DOHH2 (cell line): Measurements from ENCODE around the gene SCO2.

Experiments used
- H3F3A ChIP-seq: fragments of 200-600 bp; sonication (generic), shearing (Covaris generic); 2 replicates; pipeline ENCODE4 v1.6.0; 2016; ENCODE audit warnings: antibody characterized with exemption, mild to moderate bottlenecking; ENCODE audit not compliant: control insufficient read depth, insufficient read depth
- H3K27ac ChIP-seq: fragments of 200-600 bp; sonication (generic); 2 replicates; pipeline ENCODE4 v1.5.1; 2014; ENCODE audit warnings: low read depth, mild to moderate bottlenecking, low read length, moderate library complexity
- H3K27me3 ChIP-seq: fragments of 200-600 bp; sonication (generic); 2 replicates; pipeline ENCODE4 v1.6.1; 2014; ENCODE audit warnings: mild to moderate bottlenecking, low read length, mixed read lengths; ENCODE audit not compliant: control insufficient read depth
- H3K36me3 ChIP-seq: fragments of 200-600 bp; sonication (generic); 2 replicates; pipeline ENCODE4 v1.6.1; 2014; ENCODE audit warnings: mild to moderate bottlenecking, low read length, moderate library complexity, mixed read lengths; ENCODE audit not compliant: control insufficient read depth
- H3K4me1 ChIP-seq: fragments of 200-600 bp; sonication (generic); 2 replicates; pipeline ENCODE4 v1.6.1; 2014; ENCODE audit warnings: mild to moderate bottlenecking, low read length, mixed read lengths; ENCODE audit not compliant: control insufficient read depth
- H3K4me2 ChIP-seq: fragments of 200-600 bp; sonication (generic); 2 replicates; pipeline ENCODE4 v1.6.0; 2014; ENCODE audit warnings: mild to moderate bottlenecking, low read length, moderate library complexity
- H3K4me3 ChIP-seq: fragments of 200-600 bp; sonication (generic); 2 replicates; pipeline ENCODE4 v1.5.1; 2014; ENCODE audit warnings: mild to moderate bottlenecking, low read length, mixed read lengths
- H3K79me2 ChIP-seq: fragments of 200-600 bp; sonication (generic); 2 replicates; pipeline ENCODE4 v1.6.1; 2014; ENCODE audit warnings: mild to moderate bottlenecking, low read length, mixed read lengths; ENCODE audit not compliant: control insufficient read depth
- H3K9me2 ChIP-seq: fragments of 200-600 bp; sonication (generic); replicated peaks from 2 replicates; pipeline ENCODE4 v1.6.1; 2014; ENCODE audit warnings: mild to moderate bottlenecking, low read length, mixed read lengths; ENCODE audit not compliant: control insufficient read depth
- H3K9me3 ChIP-seq: fragments of 200-600 bp; sonication (generic); 2 replicates; pipeline ENCODE4 v1.6.1; 2014; ENCODE audit warnings: antibody characterized with exemption, low read length, mixed read lengths; ENCODE audit not compliant: control insufficient read depth, insufficient read depth
- H4K20me1 ChIP-seq: fragments of 200-600 bp; sonication (generic); 2 replicates; pipeline ENCODE4 v1.6.0; 2014; ENCODE audit warnings: low read depth, mild to moderate bottlenecking, antibody characterized with exemption, low read length, moderate library complexity; ENCODE audit not compliant: control insufficient read depth, insufficient read depth
- CTCF ChIP-seq: fragments of 200-600 bp; sonication (generic); IDR thresholded peaks from one replicate; pipeline ENCODE4 v1.5.1; 2014; ENCODE audit warnings: antibody characterized with exemption, mild to moderate bottlenecking, low read depth, low read length; ENCODE audit not compliant: poor library complexity, severe bottlenecking
- EZH2phosphoT487 ChIP-seq: fragments of 200-600 bp; sonication (generic); IDR thresholded peaks from 2 replicates; pipeline ENCODE4 v1.6.1; 2017; ENCODE audit warnings: borderline replicate concordance, mild to moderate bottlenecking, antibody characterized with exemption, low read length, moderate library complexity, mixed read lengths

SCO2 gene

GRCh38 chr22:50548921-50549790 is 23.8 kb upstream of the SCO2 start:
- Histone ChIP-seq H3K27me3 (no peaks in the 10 kb centered on the region), H3K4me3 (peak overlapping the region; percentile 76), H3F3A (peaks cover 10% of the 10 kb centered on the region; the same call in 1 of the 2 replicates), H4K20me1 (no peaks in the 10 kb centered on the region), H3K4me2 (peak overlapping the region; percentile 92), H3K36me3 (no peaks in the 10 kb centered on the region), H3K4me1 (peaks cover 32% of the 10 kb centered on the region), H3K9me3 (no peaks in the 10 kb centered on the region), H3K79me2 (no peaks in the 10 kb centered on the region), H3K27ac (peak overlapping the region; percentile 31), H3K9me2 (no peaks in the 10 kb centered on the region)
- TF ChIP-seq EZH2phosphoT487 (no peak), CTCF (no peak)

DNA sequence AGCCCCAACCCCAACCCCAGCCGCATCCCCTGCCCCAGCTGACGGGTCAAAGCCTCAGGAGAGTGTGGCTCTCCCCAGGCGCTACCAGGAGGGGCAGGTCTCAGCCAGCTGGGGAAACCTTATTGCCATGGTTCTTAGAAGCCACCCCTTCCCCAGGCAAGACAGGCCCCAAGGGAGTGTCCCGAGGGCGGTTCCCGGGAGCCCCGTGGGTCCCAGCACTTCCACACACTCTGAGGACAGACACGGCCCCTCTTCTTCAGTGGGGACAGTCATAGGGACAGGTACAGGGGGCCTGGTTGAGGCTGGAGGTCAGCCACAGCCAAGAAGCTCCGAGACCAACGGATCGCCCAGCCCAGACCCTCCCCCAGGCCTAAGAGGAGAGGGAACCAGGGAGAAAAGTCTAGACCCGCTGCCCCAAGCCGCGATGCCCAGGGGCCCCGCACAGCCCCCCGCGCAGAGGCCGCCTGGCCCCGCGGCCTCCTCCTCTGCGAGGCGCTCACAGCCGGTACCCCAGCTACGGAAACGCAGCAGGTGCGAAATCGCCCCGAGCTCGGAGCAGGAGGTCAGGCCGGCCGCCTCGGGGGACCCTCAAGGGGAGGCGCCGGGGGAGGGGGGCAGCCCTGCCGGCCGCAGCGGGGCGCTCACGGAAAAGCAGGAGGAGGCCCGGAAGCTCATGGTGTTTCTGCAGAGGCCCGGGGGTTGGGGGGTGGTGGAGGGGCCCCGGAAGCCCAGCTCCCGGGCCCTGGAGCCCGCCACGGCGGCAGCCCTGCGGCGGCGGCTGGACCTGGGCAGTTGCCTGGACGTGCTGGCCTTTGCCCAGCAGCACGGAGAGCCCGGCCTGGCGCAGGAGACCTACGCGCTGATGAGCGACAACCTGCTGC is 22.9 kb upstream of the SCO2 start:
- H3K4me1 ChIP-seq, result peaks cover 39% of the 10 kb centered on the region
- peak overlapping the region; percentile 92 for H3K4me2 ChIP-seq
- H3K36me3 ChIP-seq, result no peaks in the 10 kb centered on the region
- H3K4me3 ChIP-seq, result peak overlapping the region; percentile 76
- no peaks in the 10 kb centered on the region for H4K20me1 ChIP-seq
- peak overlapping the region; percentile 31 for H3K27ac ChIP-seq
- no peak for TF ChIP-seq EZH2phosphoT487
- TF ChIP-seq CTCF, result peak; percentile 55
- no peaks in the 10 kb centered on the region for H3K9me2 ChIP-seq
- no peaks in the 10 kb centered on the region for H3K27me3 ChIP-seq
- H3K9me3 ChIP-seq, result no peaks in the 10 kb centered on the region
- peaks cover 10% of the 10 kb centered on the region; the same call in 1 of the 2 replicates for H3F3A ChIP-seq
- no peaks in the 10 kb centered on the region for H3K79me2 ChIP-seq

GRCh38 chr22:50547263-50547985 is 22.0 kb upstream of the SCO2 start:
- Histone ChIP-seq H3K27me3 (no peaks in the 10 kb centered on the region), H3K9me2 (no peaks in the 10 kb centered on the region), H4K20me1 (no peaks in the 10 kb centered on the region), H3K79me2 (no peaks in the 10 kb centered on the region), H3F3A (peaks cover 14% of the 10 kb centered on the region), H3K4me1 (peaks cover 43% of the 10 kb centered on the region), H3K27ac (no peak overlapping the region), H3K4me3 (no peak overlapping the region), H3K9me3 (no peaks in the 10 kb centered on the region), H3K36me3 (no peaks in the 10 kb centered on the region), H3K4me2 (no peak overlapping the region)
- no peak for TF ChIP-seq CTCF
- no peak for TF ChIP-seq EZH2phosphoT487
